ENCODE measurements around the gene ARID3C.
A peak's percentile ranks its signal among the peaks of the same experiment; 100 is the strongest.

The ARID3C gene

DNA sequence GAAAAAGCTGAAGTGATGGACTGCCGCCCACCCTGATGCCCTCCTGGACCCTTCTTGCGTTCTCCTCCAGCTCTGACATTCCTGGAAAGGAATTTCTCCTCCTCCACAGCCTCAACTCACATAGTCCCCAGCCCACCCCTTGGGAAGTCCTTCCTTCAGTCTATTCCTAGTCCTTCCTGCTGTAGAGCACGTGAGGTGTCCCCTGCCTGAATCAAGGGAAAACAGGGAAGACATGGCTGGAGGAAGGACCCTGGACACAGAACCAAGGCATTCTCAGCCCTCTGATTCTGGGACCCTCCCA is 3.7 kb downstream of the ARID3C start:
- DNase-seq, result no peak

DNA sequence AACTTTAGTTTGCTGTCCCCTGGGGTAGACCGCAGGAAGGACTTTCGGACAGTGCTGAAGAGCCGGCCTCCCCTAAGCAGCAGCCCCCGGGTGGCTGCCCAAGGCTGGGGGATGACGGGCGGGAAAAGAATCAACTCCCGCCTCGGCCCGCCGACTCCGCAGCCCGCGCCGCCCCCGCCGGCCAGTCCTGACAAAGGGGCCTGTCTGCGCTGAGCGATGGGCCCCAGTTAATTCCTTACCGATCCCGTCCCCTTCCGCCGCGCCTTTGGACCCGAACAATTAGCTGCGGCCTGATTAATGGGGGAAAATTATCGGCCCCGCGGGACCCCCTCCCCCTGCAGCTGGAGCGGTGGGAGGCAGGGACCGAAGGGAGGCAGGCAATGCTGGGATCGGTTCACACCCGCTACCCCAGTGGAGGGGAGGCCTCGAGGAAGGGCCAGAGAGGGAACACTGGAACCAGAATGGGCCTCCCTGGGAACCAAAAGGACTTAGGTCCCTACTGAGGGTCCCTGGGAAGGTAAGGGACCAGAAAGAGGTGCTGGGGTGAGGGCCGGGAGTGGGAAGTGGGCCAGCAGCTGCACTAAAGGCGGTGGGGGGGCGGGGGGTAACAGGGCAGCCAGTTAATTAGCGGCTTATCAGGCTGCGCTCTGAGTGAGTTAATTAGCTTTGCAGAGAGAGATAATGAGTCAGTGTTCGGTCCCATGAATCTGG is 4.2 kb downstream of the ARID3C start:
- no peak for DNase-seq

DNA sequence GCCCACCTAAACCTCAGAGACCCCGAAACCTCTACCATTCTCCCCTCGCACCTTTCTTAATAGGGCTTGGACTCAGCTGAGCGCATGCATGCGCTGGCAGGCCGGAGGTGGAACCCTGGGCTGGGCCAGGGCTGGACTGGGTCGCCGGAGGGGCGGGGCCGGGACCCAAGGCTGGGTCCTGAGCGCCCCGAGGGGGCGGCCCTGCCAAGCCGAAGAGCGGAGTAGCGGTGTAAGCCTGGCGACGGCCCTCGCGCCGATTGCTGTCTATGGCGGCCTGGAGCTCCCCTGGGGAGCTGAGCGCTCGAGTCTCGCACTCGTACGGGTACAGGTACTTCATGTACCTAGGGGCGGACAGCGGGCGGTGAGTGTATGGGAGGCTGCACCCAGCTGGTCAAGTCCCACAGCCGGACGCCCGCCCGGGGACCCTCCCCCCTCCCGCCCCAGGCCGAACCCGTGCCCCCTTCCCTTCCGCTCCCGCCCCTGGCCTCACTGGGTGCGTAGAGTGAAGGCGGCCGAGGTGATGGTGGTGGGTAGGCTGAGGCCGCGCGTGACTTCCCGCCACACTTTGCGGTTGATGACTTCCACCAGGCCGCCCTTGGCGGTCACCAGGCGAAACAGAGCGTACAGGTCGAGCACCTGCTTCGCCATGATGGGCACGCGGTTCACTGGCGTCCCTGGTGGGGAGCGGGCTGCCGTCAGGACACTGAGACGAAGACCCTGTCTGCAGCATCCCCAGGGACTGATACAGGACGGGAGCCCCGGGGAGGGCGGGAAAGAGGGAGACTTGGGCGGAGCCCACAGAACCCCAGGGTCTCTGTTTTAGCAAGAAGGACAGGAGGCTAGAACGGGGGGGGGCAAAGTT is 5.3 kb downstream of the ARID3C start:
- no peak for DNase-seq

DNA sequence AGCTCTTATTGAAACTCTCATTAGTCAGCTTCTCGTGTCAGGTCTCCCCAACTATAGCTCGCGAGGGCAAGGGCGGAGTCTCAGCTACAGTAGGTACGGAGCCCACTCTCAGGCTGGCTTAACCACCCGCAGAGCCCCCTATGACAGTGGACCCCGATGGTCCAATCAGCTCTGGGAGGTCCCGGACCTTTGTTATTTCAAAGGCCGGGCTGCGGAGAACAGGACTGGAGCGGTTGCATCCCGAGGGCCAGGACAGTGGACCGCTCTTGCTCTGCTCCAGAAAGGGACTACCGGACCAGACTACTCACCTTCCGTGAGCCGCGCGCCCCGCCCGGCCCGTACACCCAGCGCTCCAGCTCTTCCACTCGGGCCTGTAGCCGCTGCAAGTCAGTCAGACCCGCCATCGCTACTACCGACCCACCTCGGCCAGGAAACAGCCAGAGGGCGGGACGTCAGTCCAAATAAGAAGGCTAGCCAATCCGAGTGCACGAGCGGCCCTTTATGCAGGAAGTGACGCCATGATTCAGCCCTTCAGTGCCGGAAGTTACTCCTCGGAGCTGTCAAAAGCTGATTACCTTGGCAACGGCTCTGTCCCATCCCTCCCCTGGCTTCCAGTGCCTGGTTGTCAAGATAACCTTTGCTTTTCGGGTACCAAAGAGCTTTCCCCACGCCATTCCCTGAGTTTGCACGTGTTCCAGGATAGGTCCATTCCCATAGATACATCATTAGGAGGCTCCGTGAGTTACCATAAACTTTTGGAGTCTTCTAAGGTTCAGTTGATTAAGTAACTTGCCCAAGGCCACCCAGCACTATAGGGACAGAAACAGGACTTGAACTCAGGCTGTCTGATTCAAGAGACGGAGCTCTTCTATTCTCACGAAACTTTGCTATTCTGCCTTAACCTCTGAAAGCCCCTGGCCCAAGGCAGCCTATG is 8.5 kb downstream of the ARID3C start, which contains the start of gene DCTN3:
TSS of gene DCTN3 (minus strand) at position 435 of the 934 bp plus-strand sequence. CDS start at position 404, 31 bp downstream.
- peak; percentile 93 to 98 for DNase-seq

DNA sequence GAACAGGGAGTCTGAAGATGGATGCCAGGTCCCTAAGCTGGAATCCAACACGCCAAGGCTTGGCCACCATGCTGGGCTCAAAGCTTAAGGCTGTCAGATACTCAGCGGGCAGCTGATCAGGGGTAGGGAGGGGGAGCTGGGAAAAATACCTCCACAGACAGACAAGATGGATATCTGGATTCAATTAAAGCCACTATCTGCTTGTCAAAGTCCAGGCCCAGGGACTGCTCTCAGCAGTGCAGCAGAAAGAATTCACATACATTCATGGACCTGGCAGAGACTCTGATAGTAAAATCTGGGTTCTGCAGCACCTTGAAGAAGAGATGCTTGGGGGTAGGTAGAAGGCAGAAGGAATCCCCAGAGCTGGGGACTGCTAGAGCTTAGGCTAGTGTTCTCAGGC is 13.7 kb downstream of the ARID3C start:
- no peak for DNase-seq

DNA sequence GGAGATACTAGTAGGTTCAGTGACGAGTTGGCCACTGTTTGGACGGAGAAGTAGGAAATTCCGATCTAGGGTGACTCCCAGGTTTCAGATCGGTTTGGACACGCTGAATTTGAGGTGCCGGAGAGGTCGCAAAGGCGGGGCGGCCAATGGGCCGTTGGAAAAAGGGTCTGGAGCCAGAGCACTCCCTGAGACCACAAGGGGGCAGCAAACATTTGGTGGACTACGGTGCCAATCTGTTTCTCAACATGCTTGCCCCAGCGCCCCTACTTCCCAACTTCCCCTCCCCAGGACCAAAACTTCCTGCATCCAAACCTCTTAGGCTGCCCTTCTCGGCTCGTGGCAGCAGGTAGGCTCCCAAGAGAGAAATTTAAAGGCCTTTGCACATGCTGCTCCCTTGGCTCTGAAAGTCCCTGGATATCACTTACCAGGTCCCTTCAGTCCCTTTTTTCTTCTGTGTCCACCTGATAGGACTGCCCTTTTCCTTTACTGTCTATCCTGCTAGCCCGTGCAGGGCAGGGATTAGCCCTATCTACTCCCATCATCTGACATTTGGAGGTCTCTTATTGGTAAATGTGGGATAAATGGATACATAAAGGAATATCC is 16.0 kb downstream of the ARID3C start:
- peak; percentile 68 to 89 for DNase-seq

DNA sequence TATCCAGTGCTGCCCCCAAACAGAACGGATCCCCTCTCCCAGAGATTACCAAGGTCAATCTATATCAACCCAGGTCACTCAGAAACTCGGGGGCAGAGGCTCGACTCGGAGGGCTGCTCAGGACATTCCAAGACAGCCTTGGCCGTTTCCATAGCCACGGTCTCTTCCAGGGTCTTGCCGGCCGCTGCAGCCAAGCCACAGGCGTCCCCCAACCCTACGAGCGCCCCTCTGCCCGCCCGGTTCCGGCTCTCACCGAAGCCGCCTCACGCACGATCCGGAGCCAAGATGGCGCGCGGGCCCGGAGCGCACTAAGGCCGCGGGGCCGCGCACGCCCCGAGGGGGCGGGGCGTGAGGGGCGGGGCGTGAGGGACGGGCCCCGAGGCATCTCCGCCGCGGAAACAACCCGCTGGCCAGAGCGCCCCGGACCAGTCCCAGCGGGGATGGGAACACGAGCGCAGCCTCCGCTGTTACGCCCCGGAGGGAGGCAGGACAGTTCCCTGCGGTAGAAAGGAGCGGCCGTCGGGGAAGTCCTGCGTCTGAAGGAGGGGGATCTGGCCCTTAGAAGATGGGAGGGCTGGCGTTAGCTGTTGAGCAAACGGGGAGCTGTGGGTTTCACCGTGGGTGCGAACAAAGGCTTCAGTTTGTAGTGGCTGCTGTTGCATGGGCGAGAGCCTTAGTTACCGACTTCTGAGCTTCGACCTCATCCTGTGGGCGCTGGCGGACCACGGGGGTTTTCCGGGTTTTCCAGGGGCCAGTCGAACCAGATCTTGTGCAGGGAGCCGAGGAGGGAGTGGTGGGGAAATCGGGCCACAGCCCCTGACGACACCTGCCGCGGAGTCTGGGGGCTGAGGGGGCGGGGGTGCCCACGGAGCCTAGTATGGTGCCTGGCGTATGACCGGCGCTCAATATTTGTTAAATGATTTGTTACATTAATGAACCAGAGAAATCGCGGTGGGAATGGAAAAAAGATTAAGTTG is 16.8 kb downstream of the ARID3C start, which contains the start of gene RPP25L:
TSS of gene RPP25L (minus strand) at position 287 of the 977 bp plus-strand sequence. CDS start 801 bp downstream, outside the sequence.
- peak; percentile 86 to 94 for DNase-seq

DNA sequence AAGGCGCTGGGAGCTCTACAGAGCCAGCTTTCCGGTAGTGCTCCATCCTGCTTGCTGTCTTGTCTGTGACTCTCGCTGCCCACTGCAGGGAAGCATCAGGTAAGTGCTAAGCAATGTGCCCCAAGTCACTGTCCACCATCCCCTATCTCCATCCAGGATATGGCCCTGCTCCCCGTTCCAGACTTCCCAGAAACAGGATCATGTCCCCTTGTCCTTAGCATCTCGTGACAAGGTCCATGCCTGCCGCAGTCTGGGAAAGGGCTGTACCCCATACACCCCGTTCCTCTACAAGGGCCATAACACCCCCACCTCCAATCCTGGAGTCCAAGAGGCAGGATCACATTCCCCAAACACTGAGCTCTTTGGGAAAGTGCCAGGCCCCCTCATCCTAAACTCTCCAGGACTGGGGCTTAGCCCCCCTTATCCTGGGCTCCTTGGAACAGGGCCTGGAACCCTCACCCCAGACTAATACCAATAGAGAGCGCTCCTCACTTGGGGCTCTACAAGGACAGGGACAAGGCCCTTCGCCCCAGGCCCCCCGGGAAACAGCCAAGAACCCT is 17.5 kb downstream of the ARID3C start:
- DNase-seq, result no peak

DNA sequence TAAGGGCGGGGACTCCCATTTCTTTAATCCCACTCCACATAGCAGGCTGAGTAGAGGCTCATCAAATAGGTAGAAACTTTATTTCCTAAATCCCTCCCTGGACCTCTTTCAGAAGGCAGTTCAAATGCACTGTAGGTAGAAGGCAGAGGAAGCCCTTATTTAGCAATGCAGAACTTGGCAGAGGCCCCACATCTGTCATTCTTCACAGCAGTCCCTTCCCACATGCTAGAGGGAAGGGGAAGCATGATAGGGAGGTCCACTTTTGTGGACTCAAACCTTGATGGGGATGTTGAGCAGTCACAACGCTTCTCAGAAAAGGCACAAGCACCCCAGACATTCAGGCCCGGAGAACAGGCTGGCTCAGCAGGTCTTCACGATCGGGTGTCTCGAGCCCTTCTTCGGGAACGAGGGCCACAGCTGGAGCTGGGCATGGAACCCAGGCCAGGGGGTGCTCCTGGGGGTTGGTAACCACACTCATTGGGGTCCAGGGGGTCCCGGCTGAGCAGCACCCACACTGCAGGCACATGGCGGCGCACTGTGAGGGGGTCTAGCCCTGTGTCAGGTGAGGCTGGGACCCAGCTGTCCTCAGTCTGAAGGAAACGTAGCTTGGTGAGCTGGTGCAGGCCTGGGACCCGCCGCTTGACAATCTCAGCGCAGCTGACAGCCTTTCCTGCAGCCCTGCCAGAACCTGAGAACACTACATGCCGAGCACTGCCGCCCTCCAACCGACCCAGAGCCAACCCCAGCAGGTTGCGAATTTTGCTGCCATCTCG is 18.2 kb downstream of the ARID3C start:
- DNase-seq, result no peak

DNA sequence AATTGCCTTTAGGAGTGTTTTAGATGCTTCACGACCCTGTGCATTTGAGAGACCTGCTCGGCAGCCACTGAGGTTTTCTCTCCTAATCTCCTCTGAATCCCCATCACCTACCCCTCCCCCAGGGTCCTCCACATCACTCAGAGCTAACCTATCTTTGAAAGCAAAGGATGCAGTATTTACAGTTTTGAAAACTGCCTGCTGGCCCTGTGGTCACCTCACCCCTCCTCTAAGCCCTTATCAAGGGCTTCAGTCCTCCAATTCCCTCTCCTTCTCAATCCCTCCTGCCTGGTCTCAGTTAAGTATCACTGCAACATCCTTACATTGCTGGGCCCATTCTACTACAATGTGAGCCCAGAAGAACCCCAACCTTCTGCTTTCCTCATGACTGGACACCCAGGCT is 21.5 kb downstream of the ARID3C start:
- DNase-seq, result no peak

DNA sequence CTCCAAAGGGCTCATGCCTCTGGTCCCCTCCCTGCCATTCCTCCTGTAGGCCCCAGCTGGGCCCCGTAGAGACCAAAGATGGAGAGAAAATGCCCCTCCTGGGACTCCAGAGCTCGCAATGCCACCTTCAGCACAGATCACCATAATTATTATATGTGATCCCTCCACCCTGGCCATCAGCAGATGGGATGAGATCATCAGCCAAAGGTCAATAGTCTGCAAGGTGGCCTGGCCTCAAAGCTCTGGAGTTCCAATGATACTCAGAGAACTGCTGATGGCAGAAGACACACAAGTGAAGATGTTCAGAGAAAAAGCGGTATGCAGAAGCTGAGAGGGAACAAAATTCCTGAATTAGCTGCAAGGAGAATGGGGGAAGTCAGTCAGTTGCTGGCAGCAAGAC is 22.0 kb downstream of the ARID3C start:
- DNase-seq, result no peak

DNA sequence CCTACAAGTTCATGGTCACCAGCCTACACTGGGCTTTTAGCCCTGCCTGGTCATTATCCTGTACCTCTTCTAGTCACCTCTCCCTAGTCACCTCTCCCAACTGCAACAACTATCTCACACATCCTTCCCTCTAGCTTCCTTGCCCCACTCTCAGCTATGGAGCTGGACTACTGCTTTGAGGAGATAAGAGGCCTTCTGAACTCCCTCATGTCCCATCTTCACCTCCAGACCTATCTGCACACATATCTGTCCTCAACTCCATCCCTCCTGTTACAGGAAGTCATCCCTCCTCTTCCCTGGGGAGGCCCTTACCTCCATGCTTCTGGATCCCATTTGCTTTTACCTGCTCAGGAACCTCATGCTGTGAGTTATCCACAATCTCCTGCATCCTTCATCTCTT is 22.7 kb downstream of the ARID3C start:
- DNase-seq, result no peak

DNA sequence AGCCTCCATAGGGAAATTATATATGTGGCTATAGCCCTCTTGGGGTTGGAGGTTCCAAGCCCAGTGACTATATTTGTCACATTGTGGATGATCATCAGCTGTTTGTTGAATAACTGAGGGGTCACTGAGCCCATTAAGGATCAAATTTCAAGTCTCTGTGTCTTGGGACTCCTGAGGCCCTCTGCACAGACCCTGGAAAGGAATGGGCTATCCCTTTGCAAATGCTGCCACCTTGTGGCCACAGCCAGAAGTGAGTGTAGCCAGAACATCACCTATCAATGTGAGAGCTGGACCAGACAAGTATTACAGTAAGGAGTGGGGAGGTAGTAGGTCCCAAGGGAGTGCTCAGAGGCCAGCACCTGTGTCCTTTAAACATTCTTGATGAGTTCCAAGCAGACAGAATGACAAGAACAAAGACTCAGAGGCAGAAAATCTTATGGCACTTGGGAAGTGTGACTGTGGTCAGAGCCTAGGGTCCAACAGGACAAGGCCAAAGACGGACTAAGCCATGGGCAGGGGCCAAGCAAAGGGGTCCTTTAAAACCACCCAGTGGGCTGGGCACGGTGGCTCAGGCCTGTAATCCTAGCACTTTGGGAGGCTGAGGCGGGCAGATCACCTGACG is 25.1 kb downstream of the ARID3C start:
- DNase-seq, result peak; percentile 69 to 89

DNA sequence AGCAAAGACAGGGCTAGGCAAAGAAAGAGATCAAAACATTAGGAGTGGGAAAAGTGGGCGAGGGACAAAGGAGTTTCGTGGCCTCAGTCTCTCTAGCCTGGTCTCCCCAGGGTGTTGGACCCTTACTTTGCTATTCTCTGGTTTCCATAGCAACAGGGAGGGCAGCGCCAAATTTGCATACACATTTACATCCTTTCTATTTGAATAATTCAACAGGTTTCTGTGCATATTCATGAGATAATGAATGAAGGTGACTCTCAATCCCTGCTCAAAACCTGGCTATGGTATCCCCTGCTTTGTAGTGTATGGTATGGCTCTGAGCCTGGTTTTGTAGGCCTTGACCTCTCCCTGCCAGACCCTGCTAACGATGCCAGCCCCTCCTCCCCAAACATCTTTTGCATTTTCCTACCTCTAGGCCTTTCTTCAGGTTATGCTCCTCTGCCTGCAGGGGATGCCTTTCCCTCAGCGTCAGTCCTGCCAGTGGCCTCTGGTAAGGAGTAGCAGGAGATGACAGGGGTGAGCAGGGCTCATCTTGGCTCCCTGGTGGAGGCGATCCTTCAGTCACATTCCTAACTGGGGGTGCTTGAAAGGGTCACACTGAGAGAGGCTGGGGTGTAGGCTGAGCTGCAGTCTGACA is 26.8 kb downstream of the ARID3C start:
- no peak for DNase-seq

DNA sequence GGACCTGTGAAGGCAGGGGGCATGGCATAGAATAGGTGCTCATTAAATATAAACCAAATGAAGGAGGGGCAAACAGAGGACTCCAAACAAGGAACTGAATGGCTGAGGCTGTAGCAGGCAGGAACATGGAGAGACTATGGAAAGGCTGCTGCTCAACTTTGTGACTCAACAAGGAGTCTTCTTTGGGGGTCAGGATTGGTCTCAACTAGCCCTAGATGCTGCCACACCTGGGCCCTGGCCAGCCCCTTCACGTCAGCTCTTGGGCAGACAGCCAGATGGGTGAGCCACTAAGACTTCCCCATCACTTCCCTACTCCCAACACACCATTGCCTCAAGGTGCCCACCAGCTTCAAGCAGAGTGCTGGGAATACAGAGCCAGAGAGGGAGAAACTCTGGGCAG is 28.0 kb downstream of the ARID3C start:
- DNase-seq, result no peak

DNA sequence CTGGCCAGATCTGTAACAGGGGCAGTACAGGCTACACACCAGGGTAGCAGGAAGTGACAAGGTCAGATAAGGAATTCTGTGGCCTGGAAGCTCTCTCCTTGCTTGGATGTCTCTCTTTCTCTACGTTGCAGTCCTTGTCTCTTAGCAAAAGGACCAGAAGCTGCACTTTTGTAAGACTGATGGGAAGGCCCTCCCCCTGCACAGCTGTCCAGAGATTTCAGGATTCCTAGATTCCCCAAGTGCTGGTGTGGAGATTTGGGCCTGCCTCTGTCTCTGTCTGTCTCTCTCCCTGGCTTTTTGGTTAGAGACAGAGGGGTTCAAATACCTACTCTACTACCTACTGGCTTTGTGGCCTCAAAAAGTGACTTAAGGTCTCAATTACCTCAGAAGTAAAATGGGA is 29.3 kb downstream of the ARID3C start:
- no peak for DNase-seq

DNA sequence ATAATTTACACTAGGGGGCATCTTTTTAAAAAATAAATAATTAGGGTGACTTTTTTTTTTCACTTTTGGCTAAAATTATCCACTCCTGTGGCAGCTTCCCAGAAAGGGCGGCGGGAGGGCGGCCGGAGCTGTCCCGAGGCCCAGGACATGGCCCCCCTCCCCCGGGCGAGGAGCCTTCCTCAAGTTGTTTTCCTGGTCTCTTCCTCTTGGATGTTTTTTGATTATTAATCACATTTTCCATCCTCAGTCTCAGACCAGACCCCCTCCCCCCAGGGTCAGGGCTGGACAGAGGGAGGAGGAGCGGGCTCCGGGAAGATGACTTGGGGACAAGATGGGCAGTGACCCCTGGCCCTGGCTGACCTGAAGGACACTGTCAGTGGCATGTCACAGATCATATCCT is 34.7 kb downstream of the ARID3C start:
- DNase-seq, result no peak

DNA sequence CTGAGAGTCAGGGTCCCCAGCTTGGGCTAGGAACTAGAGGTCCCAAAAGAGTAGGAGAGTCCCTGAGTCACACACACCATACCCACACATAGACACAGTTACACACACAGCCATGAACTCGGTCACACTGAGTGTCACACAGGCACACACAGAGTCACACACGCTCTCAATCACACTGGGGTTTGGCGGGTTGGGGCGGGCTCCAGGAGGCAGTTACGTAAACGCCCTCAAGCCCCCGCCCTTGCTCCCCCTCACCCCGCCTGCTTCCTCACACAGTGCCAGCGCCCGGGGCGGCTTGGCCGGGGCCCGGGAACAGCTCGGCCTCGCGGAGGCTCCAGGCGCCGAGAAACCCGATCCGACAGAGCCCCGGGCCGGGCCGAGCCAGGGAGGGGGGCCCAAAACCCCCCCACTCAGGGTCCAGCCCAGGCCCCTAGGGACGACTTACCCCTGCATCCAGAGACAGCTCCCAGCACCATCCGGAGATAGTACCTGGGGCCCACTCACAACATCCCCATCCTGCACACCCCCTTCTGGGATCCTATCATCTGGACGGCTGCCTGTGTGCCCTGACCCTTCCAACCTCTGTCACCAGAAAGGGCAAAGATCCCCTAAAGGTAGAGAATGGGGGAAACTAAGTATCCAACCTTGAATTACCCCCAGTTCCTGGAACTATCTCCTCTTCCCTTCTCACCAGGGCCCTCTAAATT is 35.8 kb downstream of the ARID3C start:
- DNase-seq, result peak; percentile 16 to 58

Data from NCI-H446 (cell line).